ENCODE measurements around the gene NHLRC4.

Gene NHLRC4

DNA sequence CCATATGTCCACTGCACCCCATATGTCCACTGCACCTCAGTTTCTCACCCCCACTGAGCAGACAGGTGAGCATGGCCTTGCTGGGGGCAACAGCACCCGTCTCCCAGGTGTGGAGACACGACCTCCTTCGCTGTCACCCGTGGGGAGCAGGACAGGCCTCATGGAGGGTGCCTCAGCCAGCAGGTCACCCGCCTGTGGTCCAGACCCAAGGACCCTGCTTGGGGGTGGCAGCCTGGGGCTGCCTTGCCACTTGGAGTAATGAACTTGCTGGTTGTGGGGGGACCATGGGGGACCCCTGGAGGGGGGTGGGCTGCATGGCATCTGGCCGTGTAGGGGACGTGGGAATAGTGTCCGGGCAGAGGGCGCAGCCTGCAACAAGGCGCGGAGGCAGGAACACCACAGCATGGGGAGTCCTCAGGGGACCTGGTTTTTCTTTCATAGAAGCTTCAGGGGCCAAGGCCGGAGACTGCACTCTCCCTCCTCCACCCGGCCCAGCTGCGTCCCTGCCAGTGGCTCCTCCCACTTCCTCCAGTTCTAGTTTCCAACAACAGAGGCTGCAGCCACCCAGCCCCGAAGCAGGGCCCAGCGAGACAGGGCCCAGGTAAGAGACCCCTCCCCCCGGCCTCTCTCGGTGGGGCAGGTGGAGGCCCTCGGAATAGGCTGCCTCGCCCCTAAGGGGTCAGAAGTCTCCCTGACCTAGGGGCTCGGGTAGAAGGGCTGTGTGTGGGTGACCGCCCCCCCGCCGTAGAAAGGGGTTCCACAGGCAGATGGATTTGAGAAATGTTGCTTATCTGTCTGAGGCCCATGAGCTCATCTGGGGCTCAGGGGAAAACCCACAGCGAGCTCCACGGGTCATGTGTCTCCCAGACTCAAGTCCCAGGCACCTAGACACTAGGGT, at the start of gene NHLRC4:
Gene NHLRC4, plus strand, starts transcription at position 531 of the 898 bp plus-strand sequence. CDS start 1,043 bp downstream, outside the sequence.
- Histone ChIP-seq H3K4me1 (ENCODE audit: control insufficient read depth, insufficient read depth, low read length) (peaks cover 15% of the 10 kb centered on the region), H3K27me3 (replicated peaks; ENCODE audit: control insufficient read depth, insufficient read depth, low read length) (peaks cover 2% of the 10 kb centered on the region), H3K9me3 (ENCODE audit: control insufficient read depth, low read length) (no peaks in the 10 kb centered on the region), H3K9ac (ENCODE audit: low read length) (peak within 1 kb of the TSS; percentile 66), H3K36me3 (ENCODE audit: control insufficient read depth, insufficient read depth, low read length, severe bottlenecking) (no peaks in the 10 kb centered on the region), H3K4me3 (ENCODE audit: low read length) (peak within 1 kb of the TSS; percentile 47)
- DNase-seq (ENCODE audit: low read depth), result peak; percentile 42

DNA sequence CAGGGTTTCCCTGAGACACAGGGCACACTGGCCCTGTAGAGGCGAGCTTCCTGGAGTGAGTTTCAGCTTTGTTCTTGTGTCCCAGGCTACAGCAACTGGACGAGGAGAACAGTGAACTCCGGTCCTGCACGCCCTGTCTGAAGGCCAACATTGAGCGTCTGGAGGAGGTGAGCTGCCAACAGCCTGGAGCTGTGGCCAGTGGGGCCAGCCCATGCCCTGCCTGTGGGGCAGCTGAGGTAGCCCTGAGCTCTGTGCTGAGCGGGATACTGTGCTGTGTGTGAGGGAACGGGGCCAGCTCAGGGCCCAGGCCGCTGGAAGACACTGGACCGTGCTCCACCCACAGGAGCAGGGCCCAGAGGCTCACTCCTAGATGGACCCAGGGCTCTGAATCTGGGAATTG, 47.9 kb upstream of the NHLRC4 start:
- no peak overlapping the region for H3K4me3 ChIP-seq (ENCODE audit: low read length)
- H3K36me3 ChIP-seq (ENCODE audit: control insufficient read depth, insufficient read depth, low read length, severe bottlenecking), result peaks cover 30% of the 10 kb centered on the region
- H3K9ac ChIP-seq (ENCODE audit: low read length), result no peak overlapping the region

GRCh38 chr16:519425-519824, 47.4 kb upstream of the NHLRC4 start:
- H3K4me3 ChIP-seq (ENCODE audit: low read length), result no peak overlapping the region
- no peak overlapping the region for H3K9ac ChIP-seq (ENCODE audit: low read length)
- no peak for DNase-seq (ENCODE audit: low read depth)
- no peaks in the 10 kb centered on the region for H3K27me3 ChIP-seq (replicated peaks; ENCODE audit: control insufficient read depth, insufficient read depth, low read length)
- H3K36me3 ChIP-seq (ENCODE audit: control insufficient read depth, insufficient read depth, low read length, severe bottlenecking), result peaks cover 30% of the 10 kb centered on the region
- H3K9me3 ChIP-seq (ENCODE audit: control insufficient read depth, low read length), result no peaks in the 10 kb centered on the region
- H3K4me1 ChIP-seq (ENCODE audit: control insufficient read depth, insufficient read depth, low read length), result no peaks in the 10 kb centered on the region

More for the DNA sequence above, 47.9 kb upstream of the NHLRC4 start:
- Histone ChIP-seq H3K4me1 (ENCODE audit: control insufficient read depth, insufficient read depth, low read length) (no peaks in the 10 kb centered on the region), H3K27me3 (replicated peaks; ENCODE audit: control insufficient read depth, insufficient read depth, low read length) (no peaks in the 10 kb centered on the region), H3K9me3 (ENCODE audit: control insufficient read depth, low read length) (no peaks in the 10 kb centered on the region)
- no peak for DNase-seq (ENCODE audit: low read depth)

DNA sequence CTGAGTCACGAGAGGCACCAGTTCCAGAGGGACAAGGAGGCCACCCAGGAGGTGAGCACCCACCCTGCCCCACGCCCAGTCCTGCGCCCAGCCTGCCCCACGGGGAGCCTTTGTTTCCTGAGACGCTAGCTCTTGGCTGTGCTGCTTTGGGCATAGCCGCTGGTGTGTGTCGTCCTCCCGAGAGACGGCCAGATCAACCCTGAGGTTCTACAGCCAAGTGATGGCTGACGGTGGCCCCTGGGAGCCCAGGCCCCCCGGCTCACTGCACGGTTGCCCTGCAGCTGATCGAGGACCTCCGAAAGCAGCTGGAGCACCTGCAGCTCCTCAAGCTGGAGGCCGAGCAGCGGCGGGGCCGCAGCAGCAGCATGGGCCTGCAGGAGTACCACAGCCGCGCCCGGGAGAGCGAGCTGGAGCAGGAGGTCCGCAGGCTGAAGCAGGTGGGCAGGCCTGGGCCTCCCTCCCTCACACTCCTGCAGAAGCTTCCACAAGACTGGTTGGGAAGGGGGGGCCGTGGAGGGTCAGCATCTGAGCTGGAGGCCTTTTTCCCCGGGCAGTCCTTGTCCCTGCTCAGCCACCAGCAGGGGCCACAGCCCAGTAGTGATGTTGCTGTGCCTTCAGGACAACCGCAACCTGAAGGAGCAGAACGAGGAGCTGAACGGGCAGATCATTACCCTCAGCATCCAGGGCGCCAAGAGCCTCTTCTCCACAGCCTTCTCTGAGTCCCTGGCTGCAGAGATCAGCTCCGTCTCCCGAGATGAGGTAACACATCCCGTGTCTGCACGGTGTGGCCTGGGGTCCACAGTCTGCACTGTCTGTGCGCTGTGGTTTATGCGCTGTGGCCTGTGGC, 46.7 kb upstream of the NHLRC4 start:
- Histone ChIP-seq H3K4me1 (ENCODE audit: control insufficient read depth, insufficient read depth, low read length) (peaks cover 6% of the 10 kb centered on the region), H3K9ac (ENCODE audit: low read length) (no peak overlapping the region), H3K36me3 (ENCODE audit: control insufficient read depth, insufficient read depth, low read length, severe bottlenecking) (peaks cover 30% of the 10 kb centered on the region), H3K9me3 (ENCODE audit: control insufficient read depth, low read length) (no peaks in the 10 kb centered on the region), H3K27me3 (replicated peaks; ENCODE audit: control insufficient read depth, insufficient read depth, low read length) (no peaks in the 10 kb centered on the region), H3K4me3 (ENCODE audit: low read length) (no peak overlapping the region)
- DNase-seq (ENCODE audit: low read depth), result no peak

GRCh38 chr16:520847-521246, 46.0 kb upstream of the NHLRC4 start:
- no peaks in the 10 kb centered on the region for H3K9me3 ChIP-seq (ENCODE audit: control insufficient read depth, low read length)
- H3K9ac ChIP-seq (ENCODE audit: low read length), result no peak overlapping the region
- H3K4me1 ChIP-seq (ENCODE audit: control insufficient read depth, insufficient read depth, low read length), result peaks cover 14% of the 10 kb centered on the region
- no peak for DNase-seq (ENCODE audit: low read depth)
- no peak overlapping the region for H3K4me3 ChIP-seq (ENCODE audit: low read length)
- peaks cover 26% of the 10 kb centered on the region for H3K36me3 ChIP-seq (ENCODE audit: control insufficient read depth, insufficient read depth, low read length, severe bottlenecking)
- H3K27me3 ChIP-seq (replicated peaks; ENCODE audit: control insufficient read depth, insufficient read depth, low read length), result no peaks in the 10 kb centered on the region

DNA sequence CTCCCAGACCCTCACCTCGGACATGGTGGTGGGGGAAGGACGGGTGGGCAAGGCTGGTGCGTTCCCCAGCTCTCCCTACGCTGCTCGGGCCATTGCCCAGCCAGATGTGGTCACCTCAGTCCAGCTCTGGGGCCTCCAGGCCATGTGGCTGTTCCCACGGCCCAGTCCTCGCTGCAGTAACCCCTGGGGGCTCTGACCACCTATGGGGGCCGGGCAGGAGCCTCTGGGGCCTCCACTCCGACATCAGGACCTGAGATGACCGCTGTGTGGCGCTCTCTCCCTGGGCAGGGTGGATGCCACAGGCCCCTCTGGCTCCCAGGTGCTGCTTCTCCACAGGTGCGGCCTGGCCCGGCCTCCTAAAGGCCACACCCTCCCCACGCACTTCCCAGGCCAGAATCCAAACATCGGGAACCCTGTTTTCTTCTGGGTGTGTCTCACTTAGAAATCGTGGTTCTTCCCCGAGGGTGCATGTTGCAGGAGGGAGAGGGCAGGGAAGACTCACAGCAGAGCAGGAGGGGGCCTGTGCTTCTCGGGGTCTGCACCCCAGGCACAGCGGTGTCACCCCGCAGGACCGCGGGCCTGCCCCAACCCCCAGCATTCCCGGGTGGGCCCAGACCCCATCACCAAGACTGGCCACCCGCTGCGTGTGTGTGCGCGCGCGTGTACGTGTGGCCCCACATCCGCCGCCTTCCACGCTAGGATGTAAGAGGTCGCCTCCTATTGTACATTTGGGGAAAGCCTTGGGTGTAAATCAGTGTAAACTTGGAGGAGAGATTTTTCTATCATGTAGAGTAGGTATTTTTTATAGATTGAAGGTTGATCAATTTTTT, 45.2 kb upstream of the NHLRC4 start:
- H3K9me3 ChIP-seq (ENCODE audit: control insufficient read depth, low read length), result no peaks in the 10 kb centered on the region
- no peak overlapping the region for H3K9ac ChIP-seq (ENCODE audit: low read length)
- H3K27me3 ChIP-seq (replicated peaks; ENCODE audit: control insufficient read depth, insufficient read depth, low read length), result no peaks in the 10 kb centered on the region
- no peak overlapping the region for H3K4me3 ChIP-seq (ENCODE audit: low read length)
- no peak for DNase-seq (ENCODE audit: low read depth)
- peaks cover 22% of the 10 kb centered on the region for H3K4me1 ChIP-seq (ENCODE audit: control insufficient read depth, insufficient read depth, low read length)
- H3K36me3 ChIP-seq (ENCODE audit: control insufficient read depth, insufficient read depth, low read length, severe bottlenecking), result peaks cover 20% of the 10 kb centered on the region

DNA sequence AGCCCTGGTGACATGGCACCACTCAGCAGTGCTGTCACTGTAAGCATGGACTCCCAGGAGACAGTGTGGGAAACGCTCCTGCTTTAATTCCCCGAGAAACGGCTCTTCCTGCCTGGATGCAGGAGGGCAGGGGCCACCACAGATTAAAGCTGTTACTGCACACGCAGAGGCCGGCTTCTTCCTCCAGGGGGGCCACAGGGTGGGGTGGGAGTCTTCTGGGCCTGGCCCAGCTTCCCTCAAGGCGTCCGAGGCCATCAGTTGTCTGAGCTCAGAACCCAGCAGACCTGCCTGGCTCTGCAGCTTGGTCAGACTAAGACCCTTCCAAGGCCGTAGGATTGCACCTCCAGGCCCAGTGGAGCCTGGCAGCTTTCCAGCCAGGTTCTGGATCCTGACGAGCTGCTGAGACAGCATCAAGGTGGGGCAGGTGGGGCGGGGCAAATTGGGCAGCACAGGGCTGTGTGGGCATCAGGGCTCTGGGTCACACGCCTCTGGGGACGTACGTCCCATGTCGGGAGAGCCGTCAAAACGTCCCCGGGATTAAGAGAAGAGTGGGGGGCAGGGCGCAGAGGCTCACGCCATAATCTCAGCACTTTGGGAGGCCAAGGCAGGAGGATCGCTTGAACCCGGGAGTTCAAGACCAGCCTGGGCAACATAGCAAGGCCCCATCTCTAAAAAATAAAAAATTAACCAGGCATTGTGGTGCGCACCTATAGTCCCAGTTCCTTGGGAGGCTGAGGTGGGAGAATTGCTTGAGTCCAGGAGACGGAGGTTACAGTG, 44.3 kb upstream of the NHLRC4 start:
- peaks cover 20% of the 10 kb centered on the region for H3K36me3 ChIP-seq (ENCODE audit: control insufficient read depth, insufficient read depth, low read length, severe bottlenecking)
- DNase-seq (ENCODE audit: low read depth), result no peak
- no peak overlapping the region for H3K4me3 ChIP-seq (ENCODE audit: low read length)
- H3K27me3 ChIP-seq (replicated peaks; ENCODE audit: control insufficient read depth, insufficient read depth, low read length), result no peaks in the 10 kb centered on the region
- H3K4me1 ChIP-seq (ENCODE audit: control insufficient read depth, insufficient read depth, low read length), result peaks cover 24% of the 10 kb centered on the region
- no peaks in the 10 kb centered on the region for H3K9me3 ChIP-seq (ENCODE audit: control insufficient read depth, low read length)
- H3K9ac ChIP-seq (ENCODE audit: low read length), result no peak overlapping the region

DNA sequence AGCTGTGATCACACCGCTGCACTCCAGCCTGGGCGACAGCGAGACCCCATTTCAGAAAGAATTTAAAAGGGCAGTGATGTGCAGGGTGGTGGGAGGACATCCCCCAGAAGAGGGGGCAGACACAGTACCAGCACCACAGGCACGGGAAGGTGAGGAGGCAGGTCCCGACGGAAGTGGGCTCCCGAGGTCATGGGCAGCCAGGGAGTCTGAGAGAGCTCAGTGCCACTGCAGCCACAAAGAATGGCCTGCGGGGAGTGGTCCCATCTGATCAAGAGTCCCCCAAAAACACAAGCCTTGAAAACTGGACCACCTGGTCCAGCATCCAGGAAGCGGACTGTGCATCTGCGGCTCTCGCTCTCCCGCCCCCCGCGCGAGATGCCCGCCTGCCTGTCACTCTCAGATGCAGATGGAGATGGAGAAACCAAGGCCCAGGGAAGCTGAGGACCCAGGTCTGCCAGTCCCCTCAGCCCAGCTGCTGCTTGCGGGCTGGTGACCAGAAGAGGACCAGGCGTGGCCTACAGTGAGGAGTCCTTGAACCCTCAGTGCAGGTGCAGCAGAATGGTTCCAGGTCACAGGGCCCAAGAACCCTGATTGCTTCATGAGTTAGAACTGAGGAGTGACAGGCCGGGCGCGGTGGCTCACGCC, 43.6 kb upstream of the NHLRC4 start:
- DNase-seq (ENCODE audit: low read depth), result no peak
- no peaks in the 10 kb centered on the region for H3K27me3 ChIP-seq (replicated peaks; ENCODE audit: control insufficient read depth, insufficient read depth, low read length)
- H3K9me3 ChIP-seq (ENCODE audit: control insufficient read depth, low read length), result no peaks in the 10 kb centered on the region
- peaks cover 24% of the 10 kb centered on the region for H3K4me1 ChIP-seq (ENCODE audit: control insufficient read depth, insufficient read depth, low read length)
- H3K36me3 ChIP-seq (ENCODE audit: control insufficient read depth, insufficient read depth, low read length, severe bottlenecking), result peaks cover 20% of the 10 kb centered on the region
- H3K9ac ChIP-seq (ENCODE audit: low read length), result no peak overlapping the region
- no peak overlapping the region for H3K4me3 ChIP-seq (ENCODE audit: low read length)

DNA sequence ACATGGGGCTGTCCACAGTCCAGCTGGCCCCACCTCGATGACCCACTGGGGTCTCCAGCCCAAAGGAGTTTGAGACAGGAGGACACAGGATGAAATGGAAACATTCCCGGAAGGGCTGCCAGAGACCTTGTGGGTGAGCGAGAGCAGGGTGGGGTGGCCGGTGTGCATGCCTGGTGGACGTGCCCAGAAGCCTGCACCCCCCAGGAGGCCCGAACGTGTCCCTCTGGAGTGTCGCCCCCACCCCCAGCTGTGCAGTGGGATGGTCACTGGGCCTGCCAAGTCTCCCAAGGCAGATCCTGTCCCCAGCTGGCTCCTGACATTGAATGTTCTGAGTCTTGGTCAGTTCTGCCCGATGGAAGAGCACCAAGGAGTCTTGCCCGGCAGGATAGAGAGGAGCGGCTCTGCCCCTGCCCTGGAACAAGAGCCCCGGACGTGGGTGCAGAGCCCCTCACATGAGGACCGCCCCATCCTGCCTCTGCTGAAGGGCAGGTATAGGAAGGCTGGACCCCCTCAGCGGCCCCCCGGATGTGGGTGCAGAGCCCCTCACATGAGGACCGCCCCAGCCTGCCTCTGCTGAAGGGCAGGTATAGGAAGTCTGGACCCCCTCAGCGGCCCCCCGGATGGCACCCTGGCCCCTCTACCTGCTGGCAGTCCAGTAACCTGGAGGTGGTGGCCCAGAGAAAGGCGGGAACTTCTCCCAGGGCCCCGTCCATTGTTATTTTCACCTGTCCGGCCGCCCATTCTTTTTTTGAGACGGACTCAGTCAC, 42.3 kb upstream of the NHLRC4 start:
- H3K9ac ChIP-seq (ENCODE audit: low read length), result peak overlapping the region; percentile 34
- DNase-seq (ENCODE audit: low read depth), result no peak
- H3K4me1 ChIP-seq (ENCODE audit: control insufficient read depth, insufficient read depth, low read length), result peaks cover 30% of the 10 kb centered on the region
- peaks cover 16% of the 10 kb centered on the region for H3K36me3 ChIP-seq (ENCODE audit: control insufficient read depth, insufficient read depth, low read length, severe bottlenecking)
- no peak overlapping the region for H3K4me3 ChIP-seq (ENCODE audit: low read length)
- H3K27me3 ChIP-seq (replicated peaks; ENCODE audit: control insufficient read depth, insufficient read depth, low read length), result no peaks in the 10 kb centered on the region
- no peaks in the 10 kb centered on the region for H3K9me3 ChIP-seq (ENCODE audit: control insufficient read depth, low read length)
